Thoracic aorta (tissue), 2 donors: ENCODE results near the gene ROPN1L. TPM values are rescaled to one million over a fixed set of nuclear protein-coding genes. Genes with fewer than 3 reads are reported as not detected.

Experiments
- ATAC-seq: fragments of 150-250 bp; one replicate; pipeline ENCODE4 v1.8.0; 2017; ENCODE audit warnings: low read depth; ENCODE audit not compliant: insufficient number of reproducible peaks, low FRiP score
- DNase-seq: peaks from one replicate; pipeline ENCODE4 v3.0.0-alpha.2; 2020; ENCODE audit warnings: low spot score
- H3K27ac ChIP-seq, 2 donors: fragments of 200-600 bp; sonication (generic); 1 replicate in 1 of 2; 2 replicates in 1 of 2; pipeline ENCODE4 v1.5.1; 2016; ENCODE audit warnings: mild to moderate bottlenecking in 2 of 2, moderate library complexity in 2 of 2
- H3K27me3 ChIP-seq: fragments of 200-600 bp; sonication (generic); replicated peaks from 2 replicates; pipeline ENCODE4 v1.6.0; 2016; ENCODE audit warnings: mild to moderate bottlenecking; ENCODE audit not compliant: insufficient read depth
- H3K36me3 ChIP-seq: fragments of 200-600 bp; sonication (generic); one replicate; pipeline ENCODE4 v1.5.1; 2016
- H3K4me1 ChIP-seq, 2 donors: fragments of 200-600 bp; sonication (generic); 1 replicate in 1 of 2; 2 replicates in 1 of 2; pipeline versions ENCODE4 v1.5.1 to v1.6.0; 2016; ENCODE audit warnings: low read depth in 2 of 2, mild to moderate bottlenecking in 1 of 2; ENCODE audit not compliant: control insufficient read depth in 1 of 2
- H3K4me3 ChIP-seq: fragments of 200-600 bp; sonication (generic); 2 replicates; pipeline ENCODE4 v1.5.1; 2016; ENCODE audit warnings: mild to moderate bottlenecking
- H3K9me3 ChIP-seq: fragments of 200-600 bp; sonication (generic); 2 replicates; pipeline ENCODE4 v1.5.1; 2016
- CTCF ChIP-seq: fragments of 200-600 bp; sonication (generic); IDR thresholded peaks from one replicate; pipeline ENCODE4 v1.5.1; 2019; ENCODE audit warnings: antibody characterized with exemption
- total RNA-seq, 2 donors: library from RNA; depleted of rRNA; stranded (reverse); fragments of >200 nt; gene quantifications; one replicate each; pipeline versions ENCODE4 v1.1.0 to v1.2.3, GENCODE V29; 2016

ROPN1L gene
- total RNA-seq, 2 donors from 2014 or later: not detected

DNA sequence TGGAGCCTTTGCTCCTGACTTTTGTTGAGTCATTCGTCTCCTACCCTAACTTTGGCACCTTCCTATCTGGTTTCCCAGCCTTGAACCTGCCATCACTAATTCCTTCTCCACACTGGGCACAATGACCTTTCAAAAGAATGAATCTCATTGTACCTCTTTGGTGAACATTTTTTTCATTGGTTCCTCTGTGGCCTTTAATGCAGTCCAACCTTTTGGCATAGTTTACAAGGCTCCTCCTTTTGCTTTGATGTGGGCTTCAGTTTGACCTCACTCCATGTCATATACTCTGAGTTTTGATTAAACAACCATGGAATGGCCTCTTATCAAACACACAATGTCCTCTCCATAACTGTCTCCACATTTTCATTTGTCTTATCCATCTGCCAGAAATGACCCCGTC is 14.5 kb upstream of the ROPN1L start:
- peaks cover 39% of the 10 kb centered on the region for H3K36me3 ChIP-seq

DNA sequence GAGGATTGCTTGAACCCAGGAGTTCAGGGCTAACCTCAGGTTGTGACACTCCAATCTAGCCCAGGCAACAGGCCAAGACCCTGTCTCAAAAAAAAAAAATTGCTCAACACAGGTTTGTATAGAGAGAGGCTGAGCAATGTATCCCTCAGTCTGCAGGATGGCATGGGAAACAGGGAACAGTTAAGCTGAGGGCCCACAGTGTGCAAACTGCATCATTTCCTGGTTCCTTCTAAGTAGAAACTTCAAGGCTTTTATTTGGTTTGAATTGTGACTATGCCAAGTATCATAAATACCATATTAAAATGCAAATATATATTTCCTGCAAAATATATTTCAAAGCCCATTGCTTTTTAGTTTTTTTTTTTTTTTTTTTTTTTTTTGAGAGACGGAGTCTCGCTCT is 13.7 kb upstream of the ROPN1L start:
- TF ChIP-seq CTCF: no peak
- H3K4me3 ChIP-seq: no peak overlapping the region
- no peak overlapping the region for H3K27ac ChIP-seq
- H3K27me3 ChIP-seq: no peaks in the 10 kb centered on the region
- no peak for DNase-seq
- peaks cover 42% of the 10 kb centered on the region for H3K36me3 ChIP-seq
- ATAC-seq: no peak
- no peaks in the 10 kb centered on the region for H3K9me3 ChIP-seq
- H3K4me1 ChIP-seq: no peaks in the 10 kb centered on the region

More for the DNA sequence above, 14.5 kb upstream of the ROPN1L start:
- DNase-seq (no peak), ATAC-seq (no peak)
- no peak for TF ChIP-seq CTCF
- H3K4me3 ChIP-seq: no peak overlapping the region
- H3K4me1 ChIP-seq: no peaks in the 10 kb centered on the region
- no peaks in the 10 kb centered on the region for H3K27me3 ChIP-seq
- H3K9me3 ChIP-seq: no peaks in the 10 kb centered on the region
- no peak overlapping the region for H3K27ac ChIP-seq

- H3K4me1 ChIP-seq: no peaks in the 10 kb centered on the region
- DNase-seq: no peak
- H3K36me3 ChIP-seq: peaks cover 52% of the 10 kb centered on the region
- no peak overlapping the region for H3K4me3 ChIP-seq
- ATAC-seq: no peak
- TF ChIP-seq CTCF: no peak
- H3K27me3 ChIP-seq: no peaks in the 10 kb centered on the region
- no peaks in the 10 kb centered on the region for H3K9me3 ChIP-seq
- no peak overlapping the region for H3K27ac ChIP-seq
These were observed 10.3 kb upstream of the ROPN1L start for GRCh38 chr5:10431415-10431814.

DNA sequence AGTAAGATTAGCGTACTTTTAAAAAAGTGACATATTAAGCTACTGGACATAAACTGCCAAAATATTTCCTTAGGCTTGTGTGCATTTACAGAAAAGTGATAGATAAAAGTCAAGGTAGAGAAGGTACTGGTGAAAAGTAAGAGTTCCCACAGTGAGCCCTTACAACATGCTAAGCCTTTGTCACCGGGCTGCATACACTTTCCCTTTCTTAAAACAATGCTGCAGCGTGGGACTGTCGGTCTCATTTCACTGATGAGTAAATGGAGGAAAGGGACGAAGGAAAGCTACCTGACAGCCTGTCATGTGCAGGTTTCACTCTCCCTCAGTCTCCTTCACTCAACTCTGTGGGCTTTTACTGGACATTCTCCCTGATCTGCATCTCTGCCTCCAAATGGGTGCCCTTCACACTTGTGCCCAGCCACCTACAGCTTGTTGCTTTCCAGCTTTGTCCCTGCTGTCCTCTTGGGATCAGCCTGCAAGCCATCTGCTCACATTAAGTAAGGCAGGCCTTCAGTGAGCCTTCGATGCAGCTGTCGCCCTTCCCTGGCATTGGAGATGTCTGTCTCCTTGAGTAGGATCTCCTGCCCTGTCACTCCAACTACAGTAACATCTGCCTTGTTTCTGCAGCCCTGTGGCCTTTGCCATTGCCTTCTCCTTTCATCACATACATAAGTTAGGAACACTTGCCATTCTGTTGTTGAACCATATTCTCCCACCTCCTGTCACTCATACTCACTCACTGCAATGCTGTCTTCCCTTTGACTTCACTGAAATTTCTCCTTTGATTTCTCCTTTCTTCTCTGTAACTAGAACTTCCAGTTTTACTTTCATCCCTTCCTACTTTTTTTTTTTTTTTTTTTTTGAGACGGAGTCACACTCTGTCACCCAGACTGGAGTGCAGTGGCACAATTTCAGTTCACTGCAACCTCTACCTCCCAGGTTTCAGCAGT is 9.3 kb upstream of the ROPN1L start:
- peaks cover 42% of the 10 kb centered on the region for H3K36me3 ChIP-seq
- no peak for TF ChIP-seq CTCF

DNA sequence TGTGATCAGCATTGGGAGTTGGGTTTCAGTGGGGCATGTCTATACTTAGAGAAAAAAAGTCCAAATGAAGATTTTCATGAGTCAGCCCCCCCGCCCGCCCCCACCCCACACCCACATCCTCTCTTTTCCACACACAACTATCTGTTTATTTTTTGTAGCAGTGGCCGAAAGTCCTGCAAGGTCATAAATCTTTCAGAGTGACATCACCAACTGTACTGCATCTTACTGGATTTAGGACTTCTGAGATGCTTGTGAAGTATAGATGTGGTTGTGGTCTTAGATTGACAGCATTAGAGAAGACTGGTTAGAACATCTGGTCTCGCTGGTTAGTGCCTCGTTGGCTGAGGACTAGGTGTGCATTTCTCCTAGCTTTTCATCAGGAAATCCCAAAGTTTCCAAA is 7.3 kb upstream of the ROPN1L start:
- no peak for TF ChIP-seq CTCF
- DNase-seq (no peak), ATAC-seq (no peak)
- H3K9me3 ChIP-seq: no peaks in the 10 kb centered on the region
- peaks cover 34% of the 10 kb centered on the region for H3K36me3 ChIP-seq
- H3K27me3 ChIP-seq: no peaks in the 10 kb centered on the region
- H3K4me1 ChIP-seq: no peaks in the 10 kb centered on the region
- H3K27ac ChIP-seq: no peak overlapping the region
- no peak overlapping the region for H3K4me3 ChIP-seq

More for the DNA sequence above, 9.3 kb upstream of the ROPN1L start:
- Histone ChIP-seq H3K27me3 (no peaks in the 10 kb centered on the region), H3K9me3 (no peaks in the 10 kb centered on the region), H3K4me1 (no peaks in the 10 kb centered on the region), H3K4me3 (no peak overlapping the region), H3K27ac (no peak overlapping the region)
- ATAC-seq: no peak
- no peak for DNase-seq
